HG03025 (cell line): Measurements from ENCODE around the gene POLN.
"Not testable (repeated sequence)": the region's sequence is repeated elsewhere in the genome, so short reads cannot be mapped to it uniquely, and the experiment has no call there.

Experiments
- ATAC-seq: cut with Tn5 transposase; IDR thresholded peaks from one replicate; pipeline ENCODE4 v1.9.1; 2021; ENCODE audit warnings: mild to moderate bottlenecking, moderate library complexity; ENCODE audit not compliant: unreplicated experiment, low FRiP score

POLN gene

DNA sequence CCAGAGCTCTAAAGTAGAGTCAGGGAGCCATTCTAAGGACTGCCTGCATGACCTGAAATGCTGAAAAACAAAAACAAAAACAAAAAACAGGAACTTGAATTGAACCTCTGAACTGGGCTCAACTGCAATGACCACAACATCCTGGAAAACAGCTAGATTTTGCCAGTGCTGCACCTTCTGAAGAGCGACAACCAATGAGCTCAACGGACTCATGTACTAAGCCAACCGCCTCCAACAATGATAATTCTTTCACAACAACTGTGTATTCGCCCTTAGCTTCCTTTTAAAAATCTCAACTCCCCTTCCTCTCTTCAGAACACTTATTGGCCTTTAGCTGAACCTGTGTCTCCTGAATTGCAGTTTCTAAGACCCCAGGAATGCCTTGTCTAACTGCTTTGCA lies 69.8 kb downstream of the POLN start:
- ATAC-seq: no peak

DNA sequence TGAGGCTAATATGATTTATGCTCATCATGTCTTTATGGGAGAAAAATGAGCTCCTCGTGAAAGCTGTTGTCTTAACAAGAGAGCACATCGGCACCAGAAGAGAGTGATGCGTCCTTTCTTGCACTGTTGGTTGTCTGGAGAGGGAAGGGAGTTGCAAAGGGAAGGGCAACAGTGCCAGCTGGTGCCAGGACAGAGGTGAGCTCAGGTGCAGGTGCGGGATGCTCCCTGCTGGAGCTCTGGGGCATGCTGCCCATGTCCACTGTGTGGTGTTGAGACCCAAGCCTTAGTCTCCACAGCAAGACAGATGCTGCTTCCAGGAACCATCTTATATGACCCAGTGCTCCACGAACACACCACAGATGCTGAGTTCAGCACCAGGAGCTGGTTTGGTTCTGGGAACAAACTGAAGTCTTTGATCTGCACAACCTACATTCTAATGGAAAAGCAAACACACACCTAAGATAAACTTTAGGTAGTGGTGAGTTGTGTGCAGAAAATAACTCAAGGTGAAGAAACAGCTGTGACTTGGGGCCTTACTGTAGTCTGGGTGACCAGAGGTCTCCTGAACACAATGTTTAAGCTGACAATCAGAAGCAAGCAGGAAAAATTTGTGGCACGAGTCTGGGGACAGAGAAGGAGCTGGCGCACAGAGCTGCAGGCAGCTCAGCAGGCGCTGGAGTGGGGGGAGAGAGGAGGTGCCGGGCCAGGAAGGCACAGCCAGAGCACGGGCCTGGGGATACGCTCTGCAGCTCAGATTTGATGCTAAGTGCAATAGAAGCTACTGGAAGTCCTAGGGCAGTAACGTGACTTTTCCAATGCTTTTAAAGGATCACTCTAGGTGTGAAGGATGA lies 73.2 kb downstream of the POLN start:
- ATAC-seq: no peak

- no peak for ATAC-seq
Measured at GRCh38 chr4:2166253-2166652, 75.7 kb downstream of the POLN start.

DNA sequence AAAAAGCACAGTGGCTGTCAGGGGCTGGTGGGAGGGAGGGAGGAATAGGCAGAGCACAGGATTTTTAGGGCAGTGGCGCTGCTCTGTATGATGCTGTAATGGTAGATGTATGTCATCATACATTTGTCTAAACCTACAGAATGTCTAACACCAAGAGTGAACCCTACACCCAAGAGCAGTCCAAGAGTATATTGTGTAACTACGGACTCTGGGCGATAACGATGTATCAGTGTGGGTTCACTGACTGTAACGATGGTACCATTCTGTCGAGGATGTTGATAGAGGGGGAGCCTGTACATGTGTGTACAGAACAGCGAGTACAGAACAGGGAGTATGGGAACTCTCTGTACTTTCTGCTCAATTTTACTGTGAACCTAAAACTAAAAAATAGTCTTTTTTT lies 76.5 kb downstream of the POLN start:
- ATAC-seq: no peak

GRCh38 chr4:2163311-2163821 lies 78.6 kb downstream of the POLN start:
- ATAC-seq: no peak

- not testable (repeated sequence) for ATAC-seq
Measured at GRCh38 chr4:2161092-2161703, 80.7 kb downstream of the POLN start.

DNA sequence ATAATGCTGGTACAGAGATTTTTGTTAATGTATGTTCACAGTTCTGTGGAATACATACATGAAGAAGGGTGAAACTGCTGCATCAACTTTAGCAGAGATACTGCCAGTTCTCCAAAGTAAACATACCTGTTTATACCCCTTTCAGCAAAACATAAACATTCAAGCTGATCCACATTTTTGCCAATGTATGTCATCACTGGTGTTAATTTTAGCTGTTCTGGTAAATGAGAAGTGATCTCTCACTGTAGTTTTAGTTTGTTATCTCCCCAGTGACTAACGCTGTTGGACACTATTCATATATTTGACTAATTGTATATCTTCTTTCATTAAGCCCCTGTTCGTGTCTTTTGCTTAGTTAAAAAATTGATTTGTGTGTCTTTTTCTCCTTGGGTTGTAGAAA lies 82.0 kb downstream of the POLN start:
- ATAC-seq: no peak

- no peak for ATAC-seq
Measured at GRCh38 chr4:2155246-2155645, 86.7 kb downstream of the POLN start.

GRCh38 chr4:2154215-2154740 lies 87.6 kb downstream of the POLN start:
- no peak for ATAC-seq

DNA sequence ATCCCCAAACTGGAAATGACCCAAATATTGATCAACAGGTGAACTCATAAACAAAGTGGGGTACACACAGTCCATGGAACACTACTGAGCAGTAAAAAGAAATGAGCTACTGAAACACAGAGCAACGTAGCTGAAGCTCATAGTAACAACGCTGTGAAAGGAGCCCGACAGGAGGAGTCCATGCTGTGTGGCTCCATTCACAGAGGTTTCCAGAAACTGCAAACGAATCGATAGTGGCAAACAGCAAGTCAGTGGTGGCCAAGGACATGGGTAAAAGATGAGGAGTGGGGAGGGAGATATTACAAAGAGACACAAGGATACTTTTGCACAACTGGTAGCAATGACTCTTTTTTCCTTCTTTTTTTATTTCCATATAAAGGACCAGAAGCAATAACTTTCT lies 90.4 kb downstream of the POLN start:
- ATAC-seq: no peak

DNA sequence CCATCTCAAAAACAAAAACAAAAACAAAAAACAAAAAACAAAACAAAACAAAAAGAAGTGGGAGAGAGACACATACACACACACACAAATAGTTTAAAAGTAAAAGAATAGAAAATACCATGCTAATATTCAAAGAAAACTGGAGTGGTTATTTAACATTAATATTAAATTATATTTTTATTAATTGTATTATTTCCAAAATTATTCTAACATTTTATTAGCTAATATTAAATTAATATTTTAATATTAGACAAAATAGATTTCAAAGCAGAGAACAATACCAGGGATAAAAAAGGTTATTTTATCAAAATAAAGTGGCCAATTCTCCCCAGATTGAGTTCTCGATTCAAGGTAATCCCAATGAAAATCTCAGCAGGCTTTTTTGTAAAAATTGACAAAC lies 91.8 kb downstream of the POLN start:
- no peak for ATAC-seq

- ATAC-seq: no peak
Measured at GRCh38 chr4:2142630-2143427, 99.1 kb downstream of the POLN start.

- no peak for ATAC-seq
Measured at GRCh38 chr4:2141762-2142451, 100.0 kb downstream of the POLN start.

GRCh38 chr4:2141022-2141761 lies 100.7 kb downstream of the POLN start:
- no peak for ATAC-seq

GRCh38 chr4:2138846-2139500 lies 102.9 kb downstream of the POLN start:
- ATAC-seq: no peak

GRCh38 chr4:2136726-2137125 lies 105.2 kb downstream of the POLN start:
- ATAC-seq: no peak

DNA sequence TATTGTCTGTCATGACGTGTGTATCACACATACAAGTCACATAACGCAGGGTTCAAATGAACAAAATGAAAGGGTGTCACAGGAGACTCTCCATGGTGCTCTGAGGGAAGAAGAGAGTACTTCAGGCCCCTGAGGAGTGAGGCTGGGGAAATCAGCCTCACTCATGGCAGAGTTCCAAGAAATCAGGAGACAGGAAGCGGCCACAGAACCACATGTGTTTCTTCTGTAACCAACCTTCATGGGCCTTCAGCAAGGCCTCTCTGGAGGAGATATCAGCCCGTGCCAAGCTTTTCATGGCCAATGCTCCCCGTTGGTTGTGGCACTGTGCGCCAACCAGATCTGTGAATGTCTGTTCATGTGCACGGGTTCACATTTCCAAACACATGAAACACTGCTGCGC lies 106.8 kb downstream of the POLN start:
- ATAC-seq: no peak

DNA sequence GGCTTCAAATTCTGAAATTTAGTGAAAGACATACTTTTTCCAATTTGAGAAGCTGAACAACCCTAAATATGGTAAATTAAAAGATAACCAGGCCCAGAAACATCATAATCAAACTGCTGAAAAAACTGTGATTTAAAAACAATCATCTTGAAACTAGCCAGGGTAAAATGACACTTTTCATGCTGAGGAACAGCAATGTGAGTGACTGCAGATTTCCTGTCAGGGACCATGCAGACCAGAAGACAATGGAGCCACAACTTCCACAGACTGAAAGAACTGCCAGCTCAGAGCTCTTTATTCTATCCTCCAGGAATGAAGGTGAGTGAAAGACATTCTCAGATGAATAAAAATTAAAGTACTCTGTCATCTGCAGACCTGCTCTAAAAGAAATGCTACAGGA lies 109.5 kb downstream of the POLN start:
- no peak for ATAC-seq
